Retinal pigment epithelial cell (primary cell): ENCODE results near the gene VAPB.
A peak's percentile ranks its signal among the peaks of the same experiment; 100 is the strongest.

Experiments
- DNase-seq: peaks from one replicate; pipeline ENCODE4 v3.0.0-alpha.2; 2010; ENCODE audit warnings: low read depth
- H3K4me3 ChIP-seq: 2 replicates; pipeline ENCODE4 v1.5.1; 2011; ENCODE audit warnings: mild to moderate bottlenecking, low read length, control low read depth, moderate library complexity
- TF ChIP-seq, protein P1 (sequence below): conservative IDR thresholded peaks from 2 replicates; pipeline ENCODE4 v1.5.1; 2011; ENCODE audit warnings: low read depth, low read length, control low read depth, inconsistent platforms

VAPB gene, protein sequence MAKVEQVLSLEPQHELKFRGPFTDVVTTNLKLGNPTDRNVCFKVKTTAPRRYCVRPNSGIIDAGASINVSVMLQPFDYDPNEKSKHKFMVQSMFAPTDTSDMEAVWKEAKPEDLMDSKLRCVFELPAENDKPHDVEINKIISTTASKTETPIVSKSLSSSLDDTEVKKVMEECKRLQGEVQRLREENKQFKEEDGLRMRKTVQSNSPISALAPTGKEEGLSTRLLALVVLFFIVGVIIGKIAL

DNA sequence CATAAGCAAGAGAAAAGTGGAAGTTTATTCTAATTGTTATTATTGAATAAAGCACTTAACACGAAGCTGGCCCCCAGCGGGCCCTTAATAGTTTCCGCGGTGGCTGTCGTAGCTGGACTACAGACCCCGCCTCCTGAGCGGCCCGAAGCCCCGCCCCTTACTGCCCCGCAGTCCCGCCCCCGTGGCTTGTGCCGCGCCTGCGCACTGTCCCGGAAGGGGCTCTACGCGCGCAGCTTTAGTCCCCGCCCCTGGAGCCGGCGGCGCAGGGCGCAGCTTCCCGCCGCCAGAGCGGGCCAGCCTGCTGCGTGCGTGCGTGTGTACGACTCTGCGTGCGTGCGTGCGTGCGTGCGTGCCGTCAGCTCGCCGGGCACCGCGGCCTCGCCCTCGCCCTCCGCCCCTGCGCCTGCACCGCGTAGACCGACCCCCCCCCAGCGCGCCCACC lies at the start of gene VAPB:
Gene VAPB, plus strand, starts transcription at position 348 of the 442 bp plus-strand sequence. CDS start 231 bp downstream, outside the sequence.
- peak; percentile 75 for DNase-seq
- TF ChIP-seq, protein P1, sequence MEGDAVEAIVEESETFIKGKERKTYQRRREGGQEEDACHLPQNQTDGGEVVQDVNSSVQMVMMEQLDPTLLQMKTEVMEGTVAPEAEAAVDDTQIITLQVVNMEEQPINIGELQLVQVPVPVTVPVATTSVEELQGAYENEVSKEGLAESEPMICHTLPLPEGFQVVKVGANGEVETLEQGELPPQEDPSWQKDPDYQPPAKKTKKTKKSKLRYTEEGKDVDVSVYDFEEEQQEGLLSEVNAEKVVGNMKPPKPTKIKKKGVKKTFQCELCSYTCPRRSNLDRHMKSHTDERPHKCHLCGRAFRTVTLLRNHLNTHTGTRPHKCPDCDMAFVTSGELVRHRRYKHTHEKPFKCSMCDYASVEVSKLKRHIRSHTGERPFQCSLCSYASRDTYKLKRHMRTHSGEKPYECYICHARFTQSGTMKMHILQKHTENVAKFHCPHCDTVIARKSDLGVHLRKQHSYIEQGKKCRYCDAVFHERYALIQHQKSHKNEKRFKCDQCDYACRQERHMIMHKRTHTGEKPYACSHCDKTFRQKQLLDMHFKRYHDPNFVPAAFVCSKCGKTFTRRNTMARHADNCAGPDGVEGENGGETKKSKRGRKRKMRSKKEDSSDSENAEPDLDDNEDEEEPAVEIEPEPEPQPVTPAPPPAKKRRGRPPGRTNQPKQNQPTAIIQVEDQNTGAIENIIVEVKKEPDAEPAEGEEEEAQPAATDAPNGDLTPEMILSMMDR, result no peak
- H3K4me3 ChIP-seq, result peak within 1 kb of the TSS; percentile 82

DNA sequence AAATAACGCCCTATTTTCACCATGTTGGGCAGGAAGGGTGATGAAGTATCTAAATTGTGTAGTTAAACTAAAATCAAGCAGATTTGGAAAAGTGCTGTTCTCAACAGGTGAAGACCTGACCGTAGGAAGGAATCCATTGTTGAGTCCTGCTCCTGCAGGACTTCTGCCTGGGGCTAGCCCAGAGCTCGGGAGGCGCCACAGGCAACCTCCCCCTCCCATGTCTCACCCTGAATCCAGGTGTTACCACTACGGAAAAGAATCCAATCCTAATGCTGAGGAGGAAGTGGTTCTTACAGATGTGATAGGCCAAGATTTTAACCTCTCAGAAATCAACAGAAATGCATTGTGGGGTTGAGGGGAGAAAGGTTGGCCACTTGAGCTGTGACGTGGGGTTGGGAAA lies 49.3 kb upstream of the VAPB start:
- TF ChIP-seq, protein P1, result no peak
- no peak overlapping the region for H3K4me3 ChIP-seq
- DNase-seq, result no peak

DNA sequence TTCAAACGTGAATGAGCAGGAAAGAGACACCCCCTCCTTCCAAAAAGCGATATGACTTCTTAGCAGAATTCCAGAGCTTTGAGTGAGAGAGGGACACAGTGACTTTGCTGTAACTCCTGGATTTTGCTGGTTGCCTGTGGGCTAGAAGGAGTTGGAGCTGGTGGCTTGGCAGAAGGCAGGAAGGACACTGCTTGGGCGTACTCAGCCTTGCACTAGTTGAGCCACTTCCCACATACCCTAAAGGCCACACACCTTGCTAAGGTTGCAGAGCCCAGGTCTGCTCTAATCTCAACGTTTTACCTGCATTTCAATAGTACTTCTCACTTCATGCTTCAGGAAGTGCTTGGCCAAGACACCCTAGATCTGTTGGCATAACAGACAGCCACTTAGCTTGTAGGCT lies 48.9 kb upstream of the VAPB start:
- TF ChIP-seq, protein P1, result no peak
- DNase-seq, result no peak
- H3K4me3 ChIP-seq, result no peak overlapping the region

DNA sequence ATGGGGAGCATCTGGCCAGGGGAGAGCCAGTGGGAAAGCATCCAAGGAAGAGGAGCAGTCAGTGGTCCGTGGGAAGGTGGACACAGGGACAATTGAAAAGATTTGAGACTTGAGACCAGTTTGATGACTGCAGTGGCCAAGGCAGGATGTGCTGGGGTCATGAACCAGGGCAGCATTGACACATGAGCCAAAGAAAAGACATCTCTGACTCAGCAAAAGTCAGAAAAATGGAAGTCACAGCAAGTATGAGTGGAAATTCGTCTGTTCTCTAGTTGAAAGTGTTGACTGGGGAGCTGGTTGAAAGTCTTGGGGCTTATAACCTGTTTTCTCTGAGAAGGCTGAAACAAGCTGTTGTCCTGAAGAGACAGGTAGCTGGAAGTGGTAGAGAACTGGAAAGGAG lies 48.2 kb upstream of the VAPB start:
- TF ChIP-seq, protein P1, result no peak
- DNase-seq, result no peak
- H3K4me3 ChIP-seq, result no peak overlapping the region

DNA sequence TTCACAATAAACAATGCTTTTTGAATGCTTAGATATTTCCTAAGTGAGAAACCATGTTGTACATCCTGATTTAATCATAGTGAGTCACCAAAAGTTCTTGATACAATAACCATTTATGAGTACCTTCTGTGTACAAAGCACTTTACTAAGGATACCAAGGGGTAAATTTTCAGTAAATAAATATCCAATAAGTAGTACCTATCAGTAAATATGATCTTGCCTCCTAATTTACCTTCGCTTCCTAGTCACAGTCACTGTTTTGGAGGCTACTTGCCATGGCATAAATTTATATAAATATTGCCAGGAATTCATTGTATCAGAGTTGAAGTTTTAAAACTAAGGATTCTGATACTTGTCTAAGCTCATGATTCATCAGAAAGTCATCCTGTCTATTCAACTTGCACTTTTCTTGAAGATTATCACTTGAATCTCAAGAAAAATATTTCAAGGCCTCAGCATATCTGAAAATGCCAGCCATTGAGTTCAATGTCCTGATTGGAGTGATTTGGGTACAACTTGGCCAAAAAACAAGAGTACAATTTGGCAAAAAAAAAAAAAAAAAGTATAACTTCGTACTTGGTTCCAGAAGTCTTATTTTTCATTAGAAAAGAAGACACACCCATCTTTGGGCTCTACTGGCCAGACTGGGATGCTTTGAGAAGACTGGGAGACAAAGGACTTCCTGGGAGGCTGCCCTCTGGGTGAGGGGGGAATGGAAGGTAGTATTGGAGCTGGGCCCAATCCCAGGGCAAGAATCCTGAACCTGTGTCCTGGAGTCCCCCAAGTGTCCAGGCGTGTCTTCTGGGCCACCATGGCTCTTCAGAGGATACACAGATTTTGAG lies 46.7 kb upstream of the VAPB start:
- peak; percentile 31 for DNase-seq
- H3K4me3 ChIP-seq, result no peak overlapping the region
- TF ChIP-seq, protein P1, result no peak

DNA sequence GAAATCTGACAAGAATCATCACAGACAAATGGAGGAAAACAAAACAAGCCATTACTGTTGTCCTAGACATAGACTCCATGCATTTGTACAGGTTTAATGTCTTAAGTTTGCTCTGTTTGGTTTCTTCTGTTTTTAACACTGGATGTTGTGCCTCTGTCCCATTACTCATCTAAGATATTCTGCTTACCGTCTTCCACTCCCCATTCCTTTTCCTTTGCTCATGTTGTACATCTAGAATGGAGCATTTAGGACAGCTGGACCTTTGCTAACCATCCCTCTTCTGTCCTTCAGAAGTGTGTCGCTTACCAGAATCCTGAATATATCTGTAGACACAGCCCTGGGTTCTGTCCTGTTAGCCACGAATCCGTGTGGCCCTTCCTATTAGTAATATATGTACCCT lies 44.3 kb upstream of the VAPB start:
- DNase-seq, result no peak
- TF ChIP-seq, protein P1, result no peak
- H3K4me3 ChIP-seq, result no peak overlapping the region
